Suppressor macrophage treated with lipopolysaccharide for 4 hours (primary cell): ENCODE results near the gene ESF1.

ENCODE experiments used
- DNase-seq: peaks from one replicate; pipeline ENCODE4 v3.0.0-alpha.2; 2020

Gene ESF1

DNA sequence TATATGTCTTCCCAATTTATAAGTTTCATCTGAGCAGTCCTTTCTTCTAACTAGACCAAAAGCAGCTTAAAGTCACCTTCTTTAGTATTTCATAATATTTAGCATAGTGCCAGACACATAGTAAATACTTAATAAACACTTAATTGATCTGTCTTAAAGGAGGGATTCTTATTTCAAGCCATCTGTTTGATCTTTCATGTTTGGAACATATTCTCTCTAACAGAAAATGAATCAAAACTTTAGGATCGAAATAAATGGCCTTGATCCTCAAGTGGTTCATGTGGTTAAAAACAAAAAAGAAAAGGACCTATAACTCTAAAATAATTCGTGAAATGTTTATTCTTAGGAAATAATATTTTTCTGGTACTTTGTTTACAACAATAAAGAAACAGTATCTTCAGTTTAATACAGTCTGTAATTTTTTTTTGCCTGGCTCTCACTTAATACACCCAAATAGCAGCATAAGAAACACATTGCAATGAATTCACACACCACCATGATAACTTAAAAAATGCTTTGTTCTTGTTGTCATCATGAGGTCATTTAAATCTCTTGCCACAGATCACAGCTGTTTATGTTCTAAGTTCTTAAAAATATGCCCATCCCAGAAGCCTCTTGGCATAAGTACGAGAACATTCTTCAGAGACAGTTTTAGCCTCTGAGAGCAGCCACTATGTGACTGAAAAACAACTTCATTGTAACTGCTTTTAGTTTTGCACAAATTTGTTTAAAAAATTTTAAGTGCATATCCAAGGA, 48.1 kb downstream of the ESF1 start:
- DNase-seq = no peak

DNA sequence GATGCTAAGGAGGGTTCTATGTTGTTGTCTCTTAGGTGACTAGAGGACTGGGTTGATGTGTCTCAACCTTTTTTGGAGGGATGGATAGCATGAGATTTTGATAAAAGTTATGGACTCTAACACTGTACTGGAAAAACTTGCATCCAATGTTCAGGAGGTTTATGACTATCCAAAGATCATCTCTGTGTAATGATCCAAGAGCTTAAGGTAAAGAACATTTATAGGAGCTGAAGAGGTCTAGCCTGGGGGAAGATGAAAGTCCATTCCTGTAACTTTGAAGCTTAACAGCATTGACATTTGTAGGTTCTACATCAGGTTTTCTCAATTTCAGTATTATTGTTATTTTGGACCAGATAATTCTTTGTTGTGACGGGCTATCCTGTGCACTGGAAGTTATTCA, 48.9 kb downstream of the ESF1 start:
- no peak for DNase-seq

DNA sequence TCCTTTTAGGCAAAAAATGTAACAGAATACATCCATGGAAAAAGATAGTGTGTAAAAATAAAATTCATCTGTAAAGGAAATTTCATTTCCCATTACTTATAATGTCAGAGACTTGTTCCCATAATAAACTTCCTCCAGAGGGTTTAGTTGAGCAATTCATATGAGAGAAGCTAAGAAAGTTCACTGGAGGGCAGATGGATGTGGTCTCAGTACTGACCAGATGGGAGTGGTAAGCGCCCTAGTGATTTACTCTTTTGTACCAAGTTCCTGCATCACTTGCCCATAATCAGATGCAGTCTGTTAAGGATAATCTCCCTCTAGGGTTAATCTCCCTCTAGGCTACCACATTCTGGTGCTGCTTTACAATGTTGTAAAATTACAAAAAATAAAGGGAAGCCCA, 61.7 kb downstream of the ESF1 start:
- DNase-seq = peak; percentile 66

DNA sequence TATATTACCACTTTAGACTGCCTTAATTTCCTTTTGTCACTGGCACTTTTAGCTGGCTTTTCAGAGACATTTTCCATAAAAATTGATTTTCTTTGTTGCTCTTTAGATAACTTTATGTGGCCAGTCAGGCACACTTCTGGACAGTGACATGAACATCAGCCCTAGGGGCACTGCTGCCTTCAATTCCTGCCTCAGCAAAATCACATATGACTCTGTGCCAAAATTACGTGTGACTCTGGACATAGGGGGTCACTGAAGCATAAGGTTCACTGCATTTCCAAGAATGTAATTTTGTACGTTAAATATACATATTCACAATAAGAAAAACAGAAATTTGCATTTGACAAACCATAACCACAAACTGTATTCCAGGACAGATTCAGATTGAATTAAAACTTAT, 66.5 kb downstream of the ESF1 start:
- no peak for DNase-seq

DNA sequence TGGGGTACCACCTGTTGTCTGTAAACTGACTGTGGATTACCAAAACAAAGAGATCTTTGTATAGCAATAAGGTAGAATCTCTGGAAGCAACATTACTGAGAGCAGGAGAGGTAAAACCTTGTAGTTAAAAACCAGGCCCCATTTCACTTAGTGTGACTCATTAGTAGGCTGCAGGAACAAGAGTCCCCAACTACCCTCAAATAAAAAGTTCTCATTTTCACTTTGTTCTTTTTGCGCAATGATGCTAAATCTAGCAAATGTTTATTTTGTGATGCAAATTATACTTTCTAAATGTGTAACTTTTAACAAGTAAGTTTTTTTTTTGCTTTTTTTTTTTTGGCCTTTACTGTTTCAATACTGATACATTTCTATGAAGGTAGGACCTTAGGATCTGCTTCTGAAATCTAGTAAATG, 67.1 kb downstream of the ESF1 start:
- DNase-seq = peak; percentile 43

DNA sequence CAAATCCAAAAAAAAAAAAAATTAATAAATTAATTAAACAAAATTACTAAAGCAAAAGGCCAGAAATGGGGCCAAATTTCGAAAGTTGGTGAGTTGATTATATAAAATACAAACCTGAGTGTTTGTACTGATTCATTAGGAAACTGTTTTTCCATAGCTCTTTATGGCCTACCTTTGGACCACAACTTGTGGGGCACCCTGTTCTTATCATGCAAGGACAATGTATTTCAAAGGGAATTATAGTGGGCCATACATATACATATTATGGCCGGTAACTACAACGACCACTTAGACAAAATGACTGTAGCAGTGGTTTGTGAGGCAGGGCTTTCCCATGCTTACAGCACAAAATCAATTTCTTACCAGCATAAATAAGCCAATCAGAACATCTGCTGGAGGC, 69.5 kb downstream of the ESF1 start:
- DNase-seq = no peak

DNA sequence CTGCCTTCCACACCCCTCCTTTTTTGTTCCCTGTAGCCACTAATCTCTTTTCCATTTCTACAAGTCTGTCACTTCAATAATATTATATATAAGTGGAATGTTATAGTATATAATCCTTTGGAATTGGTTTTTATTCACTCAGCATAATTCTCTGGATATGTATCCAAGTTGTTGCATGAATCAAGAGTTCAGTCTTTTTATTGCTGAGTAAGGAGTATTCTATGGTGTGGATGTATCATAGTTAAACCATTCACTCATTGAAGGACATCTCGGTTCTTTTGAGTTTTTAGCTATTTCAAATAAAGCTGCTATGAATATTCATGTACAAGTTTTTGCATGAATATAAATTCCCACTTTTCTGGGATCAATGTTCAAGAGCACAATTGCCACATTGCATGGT, 76.5 kb downstream of the ESF1 start:
- DNase-seq = no peak

DNA sequence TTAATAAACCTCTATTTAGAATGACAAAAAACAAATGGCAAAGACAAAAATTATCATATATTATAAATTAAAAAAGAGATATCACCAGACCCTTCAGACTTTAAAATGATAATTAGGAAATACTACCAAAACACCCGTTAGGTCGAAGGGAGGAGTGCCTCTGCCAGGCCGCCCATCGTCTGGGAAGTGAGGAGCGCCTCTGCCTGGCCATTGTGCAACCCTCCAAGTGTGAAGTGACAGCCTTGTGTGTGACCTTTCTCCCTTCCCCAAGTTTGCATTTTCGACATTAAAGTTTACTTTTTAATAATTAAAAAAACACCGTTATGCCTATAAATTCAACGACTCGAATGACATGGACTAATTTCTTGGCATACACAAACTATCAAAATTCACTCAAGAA, 81.5 kb downstream of the ESF1 start:
- no peak for DNase-seq

DNA sequence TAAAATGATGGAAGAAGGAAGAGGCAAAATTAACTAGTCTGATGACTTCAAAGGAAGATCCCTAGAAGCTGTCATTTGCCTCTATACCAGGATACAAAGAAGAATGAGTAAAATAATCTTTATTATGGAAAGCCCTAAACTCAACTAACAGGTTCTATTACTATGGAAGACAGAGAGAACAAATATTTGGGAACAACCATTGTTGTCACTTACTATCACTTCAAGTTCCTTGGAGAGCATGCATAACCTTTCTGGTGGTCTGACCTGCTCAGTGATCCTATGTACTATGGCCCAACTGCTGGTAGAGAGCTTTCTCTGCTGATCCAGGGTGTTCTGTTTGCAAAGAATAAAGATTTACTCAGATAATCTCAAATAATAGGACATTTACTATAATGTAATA, 83.2 kb downstream of the ESF1 start:
- DNase-seq = no peak

DNA sequence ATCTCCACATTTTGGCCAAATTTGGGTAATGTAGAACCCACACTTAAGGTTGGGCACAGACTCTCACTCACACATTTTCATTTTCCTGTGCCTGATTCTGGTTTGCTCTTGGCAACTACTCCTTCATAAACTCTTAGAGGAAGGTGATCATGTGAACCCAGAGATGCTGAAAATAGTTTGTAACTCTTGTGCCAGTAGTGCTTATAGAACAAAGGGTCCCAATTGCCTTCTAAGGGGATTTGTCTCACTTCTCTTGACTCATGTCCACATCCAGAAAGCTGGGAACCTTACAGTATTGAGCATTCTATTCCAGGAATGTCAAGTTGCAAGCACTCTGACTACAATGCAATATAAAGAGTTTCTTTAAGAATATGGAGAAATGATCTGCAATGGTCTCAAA, 84.0 kb downstream of the ESF1 start:
- DNase-seq = no peak

DNA sequence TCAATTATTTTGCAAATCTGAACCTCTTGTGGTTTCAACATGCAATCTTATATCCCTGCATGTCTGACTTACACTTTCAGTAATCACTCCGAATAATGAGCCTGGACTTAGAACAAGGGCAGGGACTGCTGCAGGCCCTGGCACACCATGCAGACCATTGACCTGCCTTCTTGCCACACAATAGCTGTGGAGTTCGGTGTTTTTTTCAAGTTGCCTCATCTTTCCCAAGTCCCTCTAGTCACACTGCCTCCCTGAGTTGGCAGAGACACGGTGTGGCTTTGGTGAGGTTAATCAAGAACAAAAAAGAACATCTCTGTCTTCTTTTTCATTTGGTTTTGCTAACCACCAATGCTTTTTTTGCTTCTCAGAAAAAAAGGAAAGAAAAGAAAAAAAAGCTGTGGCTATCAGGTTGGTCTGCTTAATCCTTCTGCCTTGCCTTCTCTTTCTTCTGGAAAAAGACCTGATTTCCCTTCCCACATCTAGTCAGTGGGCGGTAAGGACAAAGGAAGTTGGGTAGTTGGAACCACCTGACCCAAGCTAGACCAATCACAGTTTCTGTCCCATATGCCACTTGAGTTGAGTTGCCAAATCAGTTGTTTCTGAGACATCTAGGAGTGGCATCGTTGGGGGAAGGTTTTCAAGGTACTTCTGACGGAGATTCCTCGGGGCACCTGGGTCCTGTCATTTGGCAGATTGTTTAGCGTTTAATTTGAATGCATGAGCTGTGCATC, 90.1 kb downstream of the ESF1 start:
- DNase-seq = no peak

DNA sequence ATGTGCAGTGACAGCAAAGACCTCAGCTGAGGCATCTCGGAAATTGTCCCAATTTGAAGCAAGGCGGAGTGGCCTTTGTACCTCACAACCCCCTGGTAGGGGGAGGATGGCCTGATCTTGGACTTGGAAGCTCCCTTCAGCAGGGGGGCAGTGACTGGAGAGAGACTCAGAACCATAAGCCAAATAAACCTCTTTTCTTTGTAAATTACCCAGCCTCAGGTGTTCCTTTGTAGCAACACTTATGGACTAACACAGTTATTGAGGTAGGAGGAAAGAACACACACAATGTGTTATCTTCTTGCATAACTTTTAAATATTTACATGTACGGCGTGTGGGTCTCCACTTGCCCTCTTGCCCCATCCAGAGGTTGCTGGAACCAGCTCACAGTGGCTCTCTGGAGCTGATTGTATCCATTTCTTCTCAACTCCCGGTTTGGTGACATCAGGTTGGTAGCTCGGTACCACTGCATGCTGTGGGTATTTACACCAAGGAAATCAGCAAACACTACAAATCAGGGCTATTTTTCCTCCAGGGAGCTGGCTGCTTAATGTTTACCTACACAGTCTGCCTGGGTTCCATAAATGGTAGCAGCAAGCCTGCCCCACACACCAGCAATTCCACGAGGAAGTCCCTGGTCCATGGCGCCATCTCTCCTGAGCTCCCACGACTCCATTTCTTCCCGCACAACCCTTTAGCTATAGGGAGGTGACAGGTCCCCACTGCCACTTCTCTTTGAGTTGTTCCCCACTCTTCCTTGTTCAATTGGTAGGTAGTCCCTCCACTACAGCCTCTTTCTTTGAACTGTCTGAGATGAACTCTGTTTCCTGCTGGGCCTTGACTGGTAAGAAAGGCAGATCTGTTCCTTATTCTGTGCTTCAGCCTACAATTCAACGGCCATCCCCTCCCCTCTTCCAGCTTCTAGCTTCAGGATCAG, 91.7 kb downstream of the ESF1 start:
- no peak for DNase-seq

DNA sequence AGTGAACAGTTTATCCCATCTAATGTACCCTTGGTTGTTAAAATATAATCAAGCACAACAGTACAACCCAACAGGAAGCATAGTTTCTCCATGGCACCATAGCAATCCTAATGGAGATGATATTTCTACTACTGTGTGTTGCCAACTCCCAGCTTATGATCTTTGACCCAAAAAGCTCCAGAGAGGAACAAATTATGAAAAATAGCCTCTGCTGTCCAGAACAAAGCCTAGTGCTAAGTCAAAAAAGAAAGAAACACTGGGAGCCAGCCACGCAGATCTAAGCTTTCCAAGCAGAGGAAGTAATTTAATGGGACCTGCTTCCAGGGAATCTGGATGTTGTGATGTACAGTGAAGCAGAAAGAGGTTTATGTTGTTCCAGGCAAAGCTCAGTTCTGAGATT, 93.8 kb downstream of the ESF1 start:
- no peak for DNase-seq

DNA sequence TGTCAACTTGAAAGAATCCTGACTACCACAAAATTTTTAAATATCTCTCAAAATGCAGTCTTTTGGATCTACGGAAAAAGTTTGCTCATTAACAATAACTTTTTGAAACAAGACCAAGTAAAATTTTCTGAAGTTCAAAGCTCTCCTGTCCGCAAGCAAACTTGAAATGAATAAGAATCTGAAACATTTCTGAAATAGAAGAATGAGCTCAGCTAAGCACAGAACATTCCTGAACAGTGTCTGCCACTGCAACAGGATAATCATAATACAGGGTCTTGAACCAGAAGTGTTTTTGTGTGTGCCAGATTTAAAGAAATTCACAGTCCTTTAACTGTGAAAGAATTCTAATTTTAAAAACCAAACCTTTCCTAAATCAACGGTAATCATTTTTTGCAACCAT, 96.9 kb downstream of the ESF1 start:
- no peak for DNase-seq

DNA sequence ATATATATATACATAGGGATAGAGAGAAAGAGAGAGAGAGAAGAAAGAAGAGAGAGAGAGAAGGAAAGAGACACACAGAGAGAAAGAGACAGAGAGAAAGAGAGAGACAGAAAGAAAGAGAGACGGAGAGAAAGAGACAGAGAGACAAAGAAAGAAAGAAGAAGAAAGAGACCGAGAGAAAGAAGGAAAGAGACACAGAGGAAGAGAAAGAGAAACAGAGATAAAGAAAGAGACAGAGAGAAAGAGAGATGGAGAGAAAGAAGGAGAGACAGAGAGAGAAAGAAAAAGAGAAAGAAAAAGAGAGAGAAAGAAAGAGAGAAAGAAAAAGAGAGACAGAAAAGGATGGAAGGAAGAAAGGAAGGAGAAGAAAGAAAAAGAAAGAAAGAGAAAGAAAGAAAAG, 99.1 kb downstream of the ESF1 start:
- no peak for DNase-seq

DNA sequence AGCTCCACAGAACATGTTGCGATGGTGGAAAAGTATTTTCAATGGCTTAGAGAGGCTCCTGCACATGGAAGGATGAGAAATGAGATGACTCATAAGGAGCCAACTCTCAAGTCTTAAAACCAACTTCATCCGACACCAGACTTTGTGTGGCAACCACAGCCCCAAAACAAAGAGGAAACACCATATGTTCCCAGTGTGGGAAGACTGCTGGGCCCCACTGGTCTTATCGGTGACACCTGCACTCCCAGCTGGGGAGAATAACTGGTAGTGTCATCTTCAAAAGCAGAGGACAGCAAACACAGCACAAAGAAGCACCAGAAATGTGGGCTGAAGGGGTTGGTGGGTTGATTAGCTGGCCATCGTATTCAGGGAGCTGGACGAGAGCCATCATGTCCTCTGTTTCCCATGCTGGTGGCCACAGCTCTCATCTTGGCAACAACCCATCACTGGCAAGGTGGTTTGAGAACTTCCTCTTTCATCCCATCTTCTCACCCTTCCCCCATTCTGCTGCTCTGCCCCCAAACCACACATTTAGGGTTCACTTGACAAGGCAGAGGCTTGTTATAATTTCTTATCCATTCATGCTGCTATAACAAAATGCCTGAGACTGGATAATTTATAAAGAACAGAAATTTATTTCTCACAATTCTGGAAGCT, 100.0 kb downstream of the ESF1 start:
- DNase-seq = no peak

DNA sequence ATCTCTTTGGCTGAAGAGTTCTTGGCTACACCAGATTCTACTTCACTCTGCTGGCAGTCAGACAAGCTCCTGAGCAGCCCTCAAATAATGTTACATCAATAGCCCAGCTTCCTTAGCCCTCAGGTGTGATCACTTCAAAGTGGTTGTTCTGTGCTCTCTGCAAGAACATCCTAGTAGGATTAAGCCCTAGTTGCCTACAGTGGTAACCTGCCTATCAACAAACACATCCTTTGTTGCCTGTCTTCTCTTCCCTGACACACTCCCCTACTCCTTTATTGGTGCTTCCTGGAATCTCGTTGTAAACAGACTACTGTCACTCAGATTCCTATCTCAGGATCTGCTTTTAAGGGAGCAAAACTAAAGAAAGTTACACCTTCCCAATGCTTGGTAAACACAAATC, 100.9 kb downstream of the ESF1 start:
- no peak for DNase-seq

DNA sequence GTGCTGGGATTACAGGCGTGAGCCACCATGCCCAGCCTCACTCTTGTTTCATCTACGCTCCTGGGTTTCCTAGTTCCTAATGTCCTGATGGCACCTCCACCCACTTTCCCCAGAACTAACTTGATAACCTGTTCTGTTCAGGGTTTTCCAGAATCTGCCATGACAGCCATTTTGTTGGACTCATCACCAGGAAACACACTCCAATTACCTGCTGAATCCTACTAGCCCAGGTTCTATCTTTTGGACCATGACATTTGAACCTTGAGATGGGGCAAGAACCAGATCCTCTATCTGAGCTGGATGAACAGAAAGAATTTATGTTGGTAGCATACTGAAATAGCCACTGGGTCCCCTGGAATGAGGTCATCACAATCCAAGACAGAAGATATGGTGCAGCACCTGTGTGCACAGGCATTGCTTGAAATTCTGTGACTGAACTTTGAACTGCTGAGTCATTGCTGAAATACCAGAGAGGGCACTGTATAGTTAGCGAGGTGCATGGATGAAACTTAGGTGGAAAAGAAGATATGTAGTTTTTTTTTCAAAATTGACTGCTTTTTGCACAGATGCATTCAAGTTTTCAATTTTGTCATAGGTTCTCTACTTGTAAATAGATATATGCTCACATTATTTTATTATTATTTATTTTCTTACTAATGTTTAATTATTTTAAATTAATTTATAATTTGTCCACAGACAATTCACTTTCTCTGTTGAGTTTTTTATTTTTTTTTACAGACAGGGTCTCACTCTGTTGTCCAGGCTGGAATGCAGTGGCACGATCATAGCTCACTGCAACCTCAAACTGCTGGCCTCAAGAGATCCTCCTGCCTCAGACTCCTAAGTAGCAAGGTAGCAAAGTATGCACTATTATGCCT, 103.2 kb downstream of the ESF1 start:
- no peak for DNase-seq

DNA sequence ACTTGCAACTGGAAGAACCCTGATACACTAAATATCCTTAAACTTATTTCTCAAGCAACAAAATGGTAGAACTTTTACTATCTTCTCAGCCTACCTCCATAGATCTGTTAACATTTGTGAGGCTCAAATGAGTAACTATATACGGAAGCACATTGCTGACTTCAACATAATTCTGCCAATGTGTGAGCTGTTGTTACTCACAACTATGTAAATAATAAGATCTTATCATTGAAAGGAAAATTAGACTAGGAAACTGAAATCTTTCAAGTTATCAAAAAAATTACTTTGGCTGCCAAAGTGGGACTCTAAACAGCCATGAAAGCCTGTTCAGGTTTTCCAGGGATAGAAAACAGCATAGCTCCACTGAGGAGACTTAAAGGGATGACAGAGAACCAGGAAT, 105.8 kb downstream of the ESF1 start:
- no peak for DNase-seq

DNA sequence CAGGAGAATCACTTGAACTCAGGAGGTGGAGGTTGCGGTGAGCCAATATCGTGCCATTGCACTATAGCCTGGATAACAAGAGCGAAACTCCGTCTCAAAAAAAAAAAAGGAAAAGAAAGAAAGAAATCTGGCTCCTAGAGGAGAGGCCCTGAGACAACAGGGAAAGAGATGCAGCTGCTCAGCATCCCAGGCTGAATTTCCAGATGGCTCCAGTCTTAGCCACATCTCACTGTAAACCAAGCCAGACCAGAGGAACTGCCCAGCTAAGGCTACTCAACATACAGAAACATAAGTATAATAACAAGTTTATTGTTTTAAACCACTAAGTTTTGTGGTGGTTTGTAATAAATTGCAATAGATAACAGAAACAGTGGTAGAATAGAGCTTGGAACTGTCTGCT, 107.5 kb downstream of the ESF1 start:
- DNase-seq = no peak

DNA sequence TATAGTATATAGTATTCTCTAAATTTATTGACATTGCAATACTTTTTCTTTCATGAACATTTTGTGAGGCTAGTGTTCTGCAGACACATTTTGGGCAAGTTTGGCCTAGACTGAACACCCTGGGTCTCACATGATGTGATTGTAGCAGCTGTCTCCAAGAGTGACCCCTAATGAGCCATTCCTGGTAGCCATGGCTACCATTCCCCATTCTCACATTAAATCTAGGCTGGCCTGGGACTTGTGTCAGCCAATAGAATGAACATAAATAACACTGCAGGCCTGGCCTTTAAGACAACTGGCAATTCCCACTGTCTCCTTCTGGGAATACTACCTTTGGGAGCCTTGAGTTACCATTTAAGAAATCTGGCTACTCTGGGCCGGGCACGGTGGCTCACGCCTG, 108.0 kb downstream of the ESF1 start:
- no peak for DNase-seq

DNA sequence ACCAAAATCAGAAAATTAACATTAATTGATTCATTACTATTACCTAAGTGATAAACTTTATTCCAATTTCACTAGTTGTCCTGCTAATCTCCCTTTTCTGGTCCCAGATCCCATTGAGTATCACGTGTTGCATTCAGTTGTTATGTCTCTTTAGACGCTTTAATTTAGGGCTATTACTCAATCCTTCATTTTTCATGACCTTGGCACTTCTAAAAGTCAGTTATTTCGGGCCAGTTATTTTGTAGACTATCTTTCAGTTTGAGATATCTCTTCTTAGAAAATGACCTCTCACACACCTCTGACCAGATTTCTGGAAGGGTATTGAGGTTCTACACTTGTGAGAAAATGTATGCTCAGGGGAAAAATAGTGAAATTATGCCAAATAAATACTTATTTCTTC, 112.0 kb downstream of the ESF1 start:
- DNase-seq = no peak
